Smooth muscle cell (in vitro differentiated cells): ENCODE data around the gene MICU2. TPM values are rescaled to one million over a fixed set of nuclear protein-coding genes. Genes with fewer than 3 reads are reported as not detected.
"Not testable (repeated sequence)": the region's sequence is repeated elsewhere in the genome, so short reads cannot be mapped to it uniquely, and the experiment has no call there.

Experiments used
- DNase-seq: peaks from one replicate; lab custom pipeline; 2025; ENCODE audit not compliant: unreplicated experiment; lab: John Stamatoyannopoulos, UW
- H2AFZ ChIP-seq: fragments of 200-600 bp; sonication (generic); 2 replicates; pipeline ENCODE4 v1.6.0; 2016; ENCODE audit warnings: antibody characterized with exemption, low read depth, mild to moderate bottlenecking
- H3F3A ChIP-seq: fragments of 200-600 bp; sonication (generic); 2 replicates; pipeline ENCODE4 v1.6.0; 2017; ENCODE audit warnings: antibody characterized with exemption, low read depth
- H3K27ac ChIP-seq: fragments of 200-600 bp; sonication (generic); 2 replicates; pipeline ENCODE4 v1.5.1; 2016; ENCODE audit warnings: low read depth, mild to moderate bottlenecking
- H3K27me3 ChIP-seq: fragments of 200-600 bp; sonication (generic); 2 replicates; pipeline ENCODE4 v1.6.1; 2016; ENCODE audit warnings: low read depth, mild to moderate bottlenecking
- H3K36me3 ChIP-seq: fragments of 200-600 bp; sonication (generic); 2 replicates; pipeline ENCODE4 v1.5.1; 2016; ENCODE audit warnings: low read depth
- H3K4me1 ChIP-seq: fragments of 200-600 bp; sonication (generic); 2 replicates; pipeline ENCODE4 v1.5.1; 2016; ENCODE audit warnings: low read depth
- H3K4me2 ChIP-seq: fragments of 200-600 bp; sonication (generic); 2 replicates; pipeline ENCODE4 v1.6.0; 2016; ENCODE audit warnings: mild to moderate bottlenecking
- H3K4me3 ChIP-seq: fragments of 200-600 bp; sonication (generic); 2 replicates; pipeline ENCODE4 v1.5.1; 2016; ENCODE audit warnings: mild to moderate bottlenecking
- H3K79me2 ChIP-seq: fragments of 200-600 bp; sonication (generic); 2 replicates; pipeline ENCODE4 v1.6.0; 2016; ENCODE audit warnings: low read depth, mild to moderate bottlenecking
- H3K9ac ChIP-seq: fragments of 200-600 bp; sonication (generic); 2 replicates; pipeline ENCODE4 v1.6.0; 2016; ENCODE audit warnings: low read depth
- H3K9me3 ChIP-seq: fragments of 200-600 bp; sonication (generic); replicated peaks from 2 replicates; pipeline ENCODE4 v1.5.1; 2016; ENCODE audit warnings: low read depth
- H4K20me1 ChIP-seq: fragments of 200-600 bp; sonication (generic); 2 replicates; pipeline ENCODE4 v1.6.0; 2016; ENCODE audit warnings: low read depth
- CTCF ChIP-seq: fragments of 200-600 bp; sonication (generic); IDR thresholded peaks from 2 replicates; pipeline ENCODE4 v1.5.1; 2017; ENCODE audit warnings: borderline replicate concordance, mild to moderate bottlenecking, antibody characterized with exemption; ENCODE audit not compliant: insufficient read depth, poor library complexity, severe bottlenecking
- WGBS: methylation state at CpG from one replicate; pipeline ENCODE4 v1.1.7; 2016; ENCODE audit warnings: low lambda C conversion rate; 5-methylcytosine and 5-hydroxymethylcytosine counted together
- polyA plus RNA-seq: library from polyadenylated mRNA; unstranded; fragments of >200 nt; fragmentation: Nextera tagmentation; extraction: Ambion mirVana; gene quantifications from 2 replicates; pipeline ENCODE4 v1.2.1, GENCODE V29; 2016
- total RNA-seq: library from RNA; depleted of rRNA; stranded (reverse); fragments of >200 nt; gene quantifications from 2 replicates; pipeline ENCODE4 v1.2.3, GENCODE V29; 2014

The MICU2 gene
- total and polyA plus RNA-seq, 2 experiments from 2014 or later: 40.2 to 86.5 TPM

- Histone ChIP-seq H3K4me2 (no peak overlapping the region), H3F3A (no peaks in the 10 kb centered on the region), H3K4me3 (no peak overlapping the region), H4K20me1 (peaks cover 4% of the 10 kb centered on the region), H3K4me1 (no peaks in the 10 kb centered on the region), H2AFZ (peak overlapping the region; percentile 63), H3K9ac (no peak overlapping the region), H3K36me3 (no peaks in the 10 kb centered on the region), H3K27me3 (no peaks in the 10 kb centered on the region), H3K79me2 (peaks cover 22% of the 10 kb centered on the region), H3K9me3 (no peaks in the 10 kb centered on the region), H3K27ac (no peak overlapping the region)
- no peak for DNase-seq
- 83% methylated on average over 2 of the region's 2 CpGs for WGBS
- no peak for TF ChIP-seq CTCF
These were observed 2.3 kb upstream of the MICU2 start for GRCh38 chr13:21606251-21606650.

- no peaks in the 10 kb centered on the region for H3F3A ChIP-seq
- DNase-seq: no peak
- no peak overlapping the region for H2AFZ ChIP-seq
- H3K27ac ChIP-seq: no peak overlapping the region
- H3K36me3 ChIP-seq: no peaks in the 10 kb centered on the region
- H3K79me2 ChIP-seq: peaks cover 95% of the 10 kb centered on the region
- peaks cover 76% of the 10 kb centered on the region for H4K20me1 ChIP-seq
- H3K4me1 ChIP-seq: no peaks in the 10 kb centered on the region
- no peak for TF ChIP-seq CTCF
- no peak overlapping the region for H3K4me3 ChIP-seq
- no peaks in the 10 kb centered on the region for H3K27me3 ChIP-seq
- no peak overlapping the region for H3K4me2 ChIP-seq
- H3K9ac ChIP-seq: no peak overlapping the region
- H3K9me3 ChIP-seq: no peaks in the 10 kb centered on the region
These were observed 7.2 kb downstream of the MICU2 start for GRCh38 chr13:21596722-21597121.

- Histone ChIP-seq H3K4me3 (no peak overlapping the region), H3K36me3 (no peaks in the 10 kb centered on the region), H3K79me2 (peaks cover 93% of the 10 kb centered on the region), H3K9me3 (no peaks in the 10 kb centered on the region), H3K27me3 (no peaks in the 10 kb centered on the region), H3F3A (no peaks in the 10 kb centered on the region), H3K4me1 (no peaks in the 10 kb centered on the region), H3K9ac (no peak overlapping the region), H4K20me1 (peaks cover 70% of the 10 kb centered on the region), H3K27ac (no peak overlapping the region), H2AFZ (no peak overlapping the region), H3K4me2 (no peak overlapping the region)
- no peak for DNase-seq
- no peak for TF ChIP-seq CTCF
These were observed 8.5 kb downstream of the MICU2 start for GRCh38 chr13:21595546-21595822.

- 97% methylated on average over 3 of the region's 3 CpGs for WGBS
- Histone ChIP-seq H3K4me2 (no peak overlapping the region), H3K9me3 (no peaks in the 10 kb centered on the region), H3K9ac (no peak overlapping the region), H4K20me1 (peaks cover 64% of the 10 kb centered on the region), H3K4me3 (no peak overlapping the region), H3K27ac (no peak overlapping the region), H3K4me1 (no peaks in the 10 kb centered on the region), H3K79me2 (peaks cover 93% of the 10 kb centered on the region), H3K36me3 (no peaks in the 10 kb centered on the region), H2AFZ (no peak overlapping the region), H3K27me3 (no peaks in the 10 kb centered on the region), H3F3A (no peaks in the 10 kb centered on the region)
- TF ChIP-seq CTCF: no peak
- DNase-seq: no peak
These were observed 9.0 kb downstream of the MICU2 start for GRCh38 chr13:21594715-21595545.

GRCh38 chr13:21590665-21591456 lies 13.1 kb downstream of the MICU2 start:
- not testable (repeated sequence) for H3K27me3 ChIP-seq, H3K4me2 ChIP-seq, H2AFZ ChIP-seq, H3K9ac ChIP-seq, H3K4me1 ChIP-seq, H3K36me3 ChIP-seq, H3K4me3 ChIP-seq, H3K9me3 ChIP-seq, DNase-seq, H3K27ac ChIP-seq, H3F3A ChIP-seq
- Histone ChIP-seq H4K20me1 (peaks cover 49% of the 10 kb centered on the region), H3K79me2 (peaks cover 79% of the 10 kb centered on the region)
- 96% methylated on average over 11 of the region's 11 CpGs for WGBS
